H9 (cell line): ENCODE measurements around the gene SUMF1. TPM values are rescaled to one million over a fixed set of nuclear protein-coding genes. Genes with fewer than 3 reads are reported as not detected.

Source experiments
- DNase-seq: peaks from one replicate; pipeline ENCODE4 v3.0.0-alpha.2; 2017
- H2AFZ ChIP-seq: one replicate; pipeline ENCODE4 v1.6.1; 2013; ENCODE audit warnings: mild to moderate bottlenecking, low read length, control low read depth, moderate library complexity
- H2AK5ac ChIP-seq: 2 replicates; pipeline ENCODE4 v1.6.1; 2013; ENCODE audit warnings: low read length, control low read depth, mixed read lengths; ENCODE audit not compliant: insufficient read length
- H2BK120ac ChIP-seq: one replicate; pipeline ENCODE4 v1.6.1; 2013; ENCODE audit warnings: low read depth, mild to moderate bottlenecking, low read length, control low read depth, inconsistent platforms; ENCODE audit not compliant: poor library complexity, severe bottlenecking
- H2BK12ac ChIP-seq: 2 replicates; pipeline ENCODE4 v1.6.1; 2013; ENCODE audit warnings: low read length, control low read depth, mixed read lengths, low read depth; ENCODE audit not compliant: insufficient read length
- H2BK15ac ChIP-seq: 2 replicates; pipeline ENCODE4 v1.6.1; 2013; ENCODE audit warnings: low read depth, low read length, control low read depth
- H2BK20ac ChIP-seq: one replicate; pipeline ENCODE4 v1.6.1; 2013; ENCODE audit warnings: low read depth, mild to moderate bottlenecking, low read length, control low read depth, inconsistent platforms; ENCODE audit not compliant: poor library complexity, severe bottlenecking
- H2BK5ac ChIP-seq: 2 replicates; pipeline ENCODE4 v1.6.1; 2013; ENCODE audit warnings: low read length, control low read depth, mixed read lengths; ENCODE audit not compliant: insufficient read length
- H3K14ac ChIP-seq: 2 replicates; pipeline ENCODE4 v1.6.1; 2013; ENCODE audit warnings: low read length, control low read depth; ENCODE audit not compliant: insufficient read depth
- H3K18ac ChIP-seq: 2 replicates; pipeline ENCODE4 v1.6.1; 2013; ENCODE audit warnings: low read depth, mild to moderate bottlenecking, mixed read lengths, low read length, control low read depth; ENCODE audit not compliant: insufficient read length
- H3K23ac ChIP-seq: 2 replicates; pipeline ENCODE4 v1.6.1; 2013; ENCODE audit warnings: low read length, control low read depth, mixed read lengths, low read depth; ENCODE audit not compliant: insufficient read length
- H3K23me2 ChIP-seq: 2 replicates; pipeline ENCODE4 v1.6.1; 2013; ENCODE audit warnings: low read depth, mild to moderate bottlenecking, mixed read lengths, low read length, control low read depth; ENCODE audit not compliant: insufficient read length, poor library complexity, severe bottlenecking
- H3K27ac ChIP-seq: 2 replicates; pipeline ENCODE4 v1.5.1; 2013; ENCODE audit warnings: low read length, control low read depth, mixed read lengths, low read depth; ENCODE audit not compliant: insufficient read length
- H3K27me3 ChIP-seq: 2 replicates; pipeline ENCODE4 v1.6.1; 2013; ENCODE audit warnings: low read length, control low read depth, inconsistent platforms; ENCODE audit not compliant: insufficient read depth
- H3K4ac ChIP-seq: 2 replicates; pipeline ENCODE4 v1.6.1; 2013; ENCODE audit warnings: low read depth, mild to moderate bottlenecking, control low read depth, inconsistent platforms, low read length, moderate library complexity
- H3K4me1 ChIP-seq: 2 replicates; pipeline ENCODE4 v1.6.1; 2013; ENCODE audit warnings: low read length, control low read depth, inconsistent platforms; ENCODE audit not compliant: insufficient read depth
- H3K4me2 ChIP-seq: 2 replicates; pipeline ENCODE4 v1.6.1; 2013; ENCODE audit warnings: low read length, control low read depth, mixed read lengths; ENCODE audit not compliant: insufficient read length, insufficient read depth
- H3K56ac ChIP-seq: 2 replicates; pipeline ENCODE4 v1.6.1; 2013; ENCODE audit warnings: low read depth, mild to moderate bottlenecking, mixed read lengths, low read length, control low read depth; ENCODE audit not compliant: insufficient read length
- H3K79me1 ChIP-seq: 2 replicates; pipeline ENCODE4 v1.6.1; 2013; ENCODE audit warnings: low read depth, mild to moderate bottlenecking, moderate library complexity, low read length, control low read depth, inconsistent platforms; ENCODE audit not compliant: insufficient read depth, poor library complexity, severe bottlenecking
- H3K79me2 ChIP-seq: 2 replicates; pipeline ENCODE4 v1.6.1; 2013; ENCODE audit warnings: low read length, control low read depth, inconsistent platforms; ENCODE audit not compliant: insufficient read depth
- H3K9ac ChIP-seq: 2 replicates; pipeline ENCODE4 v1.6.1; 2013; ENCODE audit warnings: low read length, control low read depth, mixed read lengths; ENCODE audit not compliant: insufficient read length; ENCODE audit errors: extremely low read depth
- H3K9me3 ChIP-seq: one replicate; pipeline ENCODE4 v1.6.1; 2013; ENCODE audit warnings: low read depth, low read length, inconsistent platforms; ENCODE audit not compliant: control insufficient read depth
- H3T11ph ChIP-seq: one replicate; pipeline ENCODE4 v1.6.1; 2013; ENCODE audit warnings: mild to moderate bottlenecking, low read length, control low read depth, inconsistent platforms
- H4K20me1 ChIP-seq: one replicate; pipeline ENCODE4 v1.6.1; 2013; ENCODE audit not compliant: control insufficient read depth, insufficient read length, insufficient read depth
- H4K5ac ChIP-seq: 2 replicates; pipeline ENCODE4 v1.6.1; 2013; ENCODE audit warnings: low read depth, mild to moderate bottlenecking, mixed read lengths, low read length, control low read depth; ENCODE audit not compliant: insufficient read length
- H4K8ac ChIP-seq: replicated peaks from 2 replicates; pipeline ENCODE4 v1.6.1; 2013; ENCODE audit warnings: low read length, control low read depth, mixed read lengths, low read depth; ENCODE audit not compliant: insufficient read length
- H4K91ac ChIP-seq: 2 replicates; pipeline ENCODE4 v1.6.1; 2013; ENCODE audit warnings: low read depth, mild to moderate bottlenecking, moderate library complexity, mixed read lengths, low read length, control low read depth; ENCODE audit not compliant: insufficient read length
- H3K27ac Mint-ChIP-seq, 3 experiments: 2 replicates in 2 of 3; 3 replicates in 1 of 3; pipeline ENCODE4 v1.8.0; 2020 to 2021; ENCODE audit warnings: mixed read lengths in 3 of 3, mild to moderate bottlenecking in 1 of 3, moderate library complexity in 1 of 3
- H3K27me3 Mint-ChIP-seq: 2 replicates; pipeline ENCODE4 v1.8.0; 2021; ENCODE audit warnings: low read depth, mild to moderate bottlenecking, moderate library complexity, mixed read lengths
- H3K36me3 Mint-ChIP-seq, 3 experiments: 2 replicates in 2 of 3; 3 replicates in 1 of 3; pipeline ENCODE4 v1.8.0; 2020 to 2021; ENCODE audit warnings: low read depth in 3 of 3, mixed read lengths in 3 of 3; ENCODE audit not compliant: insufficient read depth in 1 of 3
- H3K4me1 Mint-ChIP-seq, 2 experiments: 2 replicates each; pipeline ENCODE4 v1.8.0; 2020; ENCODE audit warnings: mixed read lengths in 2 of 2
- H3K4me3 Mint-ChIP-seq, 2 experiments: 2 replicates in 1 of 2; 3 replicates in 1 of 2; pipeline ENCODE4 v1.8.0; 2020 to 2021; ENCODE audit warnings: mild to moderate bottlenecking in 2 of 2, mixed read lengths in 2 of 2, moderate library complexity in 1 of 2
- H3K9me3 Mint-ChIP-seq, 2 experiments: 2 replicates in 1 of 2; 3 replicates in 1 of 2; pipeline ENCODE4 v1.8.0; 2020; ENCODE audit warnings: mild to moderate bottlenecking in 2 of 2, mixed read lengths in 2 of 2, moderate library complexity in 1 of 2
- total RNA-seq: library from RNA; stranded (reverse); gene quantifications from 2 replicates; pipeline ENCODE4 v1.2.1, GENCODE V29; 2021
- TF ChIP-seq, protein P1 (sequence below): fragments of 200-600 bp; sonication (generic); conservative IDR thresholded peaks from 3 replicates; pipeline ENCODE4 v1.8.0; 2021; ENCODE audit warnings: antibody characterized with exemption, mild to moderate bottlenecking

SUMF1 gene
- total RNA-seq, 1 experiment from 2014 or later = 9.5 TPM

DNA sequence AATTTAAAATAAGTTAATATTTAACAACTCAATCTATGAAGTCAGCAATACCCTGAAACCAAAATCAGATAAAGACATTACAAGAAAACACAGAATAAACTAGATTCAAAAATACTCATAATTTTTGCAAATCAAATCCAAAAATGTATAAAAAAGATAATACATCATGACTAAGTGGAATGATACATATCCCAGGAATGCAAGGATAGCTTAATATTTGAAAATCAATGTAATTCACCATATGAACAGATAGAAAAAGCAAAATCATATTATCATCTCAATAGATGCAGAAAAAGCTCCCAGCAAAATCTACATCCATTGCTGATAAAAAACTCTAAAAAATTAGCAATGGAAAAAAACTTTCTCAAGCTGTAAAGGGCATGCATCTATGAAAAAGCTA lies 93.4 kb downstream of the SUMF1 start:
- no peaks in the 10 kb centered on the region for H3K23me2 ChIP-seq
- TF ChIP-seq, protein P1, sequence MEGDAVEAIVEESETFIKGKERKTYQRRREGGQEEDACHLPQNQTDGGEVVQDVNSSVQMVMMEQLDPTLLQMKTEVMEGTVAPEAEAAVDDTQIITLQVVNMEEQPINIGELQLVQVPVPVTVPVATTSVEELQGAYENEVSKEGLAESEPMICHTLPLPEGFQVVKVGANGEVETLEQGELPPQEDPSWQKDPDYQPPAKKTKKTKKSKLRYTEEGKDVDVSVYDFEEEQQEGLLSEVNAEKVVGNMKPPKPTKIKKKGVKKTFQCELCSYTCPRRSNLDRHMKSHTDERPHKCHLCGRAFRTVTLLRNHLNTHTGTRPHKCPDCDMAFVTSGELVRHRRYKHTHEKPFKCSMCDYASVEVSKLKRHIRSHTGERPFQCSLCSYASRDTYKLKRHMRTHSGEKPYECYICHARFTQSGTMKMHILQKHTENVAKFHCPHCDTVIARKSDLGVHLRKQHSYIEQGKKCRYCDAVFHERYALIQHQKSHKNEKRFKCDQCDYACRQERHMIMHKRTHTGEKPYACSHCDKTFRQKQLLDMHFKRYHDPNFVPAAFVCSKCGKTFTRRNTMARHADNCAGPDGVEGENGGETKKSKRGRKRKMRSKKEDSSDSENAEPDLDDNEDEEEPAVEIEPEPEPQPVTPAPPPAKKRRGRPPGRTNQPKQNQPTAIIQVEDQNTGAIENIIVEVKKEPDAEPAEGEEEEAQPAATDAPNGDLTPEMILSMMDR = no peak
- no peaks in the 10 kb centered on the region for H3K79me2 ChIP-seq
- H2BK20ac ChIP-seq = no peak overlapping the region
- no peaks in the 10 kb centered on the region for H3K9me3 ChIP-seq
- peaks cover 3 to 9% (median 6%) of the 10 kb centered on the region in 3 experiments; a peak in 5 of 7 replicates for H3K36me3 Mint-ChIP-seq
- H4K8ac ChIP-seq = no peak overlapping the region
- H4K5ac ChIP-seq = no peak overlapping the region
- DNase-seq = no peak
- no peak overlapping the region for H2AFZ ChIP-seq
- no peak overlapping the region for H2BK15ac ChIP-seq
- H3K4me1 ChIP-seq = peaks cover 3% of the 10 kb centered on the region; the same call in 1 of the 2 replicates
- peaks cover 0 to 3% of the 10 kb centered on the region in 2 experiments; a peak in 1 of 5 replicates for H3K9me3 Mint-ChIP-seq
- H3K14ac ChIP-seq = no peak overlapping the region
- H3K23ac ChIP-seq = no peak overlapping the region
- no peaks in the 10 kb centered on the region for H3K27me3 ChIP-seq
- no peak overlapping the region for H3K4me3 Mint-ChIP-seq
- no peak overlapping the region for H3K27ac Mint-ChIP-seq
- H2BK120ac ChIP-seq = no peak overlapping the region
- no peak overlapping the region for H3K4ac ChIP-seq
- no peak overlapping the region for H3K56ac ChIP-seq
- H3T11ph ChIP-seq = no peak overlapping the region
- no peaks in the 10 kb centered on the region; the same call in 1 of the 2 replicates for H3K27me3 Mint-ChIP-seq
- no peak overlapping the region for H3K18ac ChIP-seq
- H3K27ac ChIP-seq = no peak overlapping the region
- no peak overlapping the region for H2BK12ac ChIP-seq
- no peaks in the 10 kb centered on the region for H4K20me1 ChIP-seq
- no peak overlapping the region for H3K9ac ChIP-seq
- no peak overlapping the region for H2BK5ac ChIP-seq
- H3K4me2 ChIP-seq = no peak overlapping the region
- no peak overlapping the region for H2AK5ac ChIP-seq
- H4K91ac ChIP-seq = no peak overlapping the region
- peaks cover 8 to 10% of the 10 kb centered on the region in 2 experiments for H3K4me1 Mint-ChIP-seq
- H3K79me1 ChIP-seq = no peaks in the 10 kb centered on the region
